ENCODE measurements around the gene EYA3. TPM values are rescaled to one million over a fixed set of nuclear protein-coding genes. Genes with fewer than 3 reads are reported as not detected.

EYA3 gene
- total and polyA plus RNA-seq, 2 of the 8 experiments (the other 6 are each of a cell fraction or from before 2014, with no cell fraction given) = 15.0 to 33.9 TPM

DNA sequence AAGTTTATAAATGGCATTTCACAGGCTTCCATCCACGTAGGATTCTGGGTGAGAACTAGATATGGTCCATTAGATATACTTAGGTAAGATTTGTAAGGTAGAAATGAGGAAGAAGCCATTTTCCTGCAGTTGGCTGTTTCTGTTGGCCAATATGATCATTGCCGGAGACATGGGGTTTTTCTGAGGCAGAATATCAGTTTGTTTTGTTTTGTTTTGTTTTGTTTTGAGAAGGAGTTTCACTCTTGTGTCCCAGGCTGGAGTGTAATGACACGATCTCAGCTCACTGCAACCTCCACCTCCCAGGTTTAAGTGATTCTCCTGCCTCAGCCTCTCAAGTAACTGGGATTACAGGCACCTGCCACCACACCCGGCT, 8.7 kb upstream of the EYA3 start:
- Histone ChIP-seq H3K56ac (replicated peaks; ENCODE audit: insufficient read length, low read depth, low read length) (no peak overlapping the region), H4K5ac (ENCODE audit: insufficient read length, low read depth, low read length) (no peak overlapping the region), H3K36me3 (ENCODE audit: control insufficient read depth in 2 of 4, insufficient read depth in 4 of 4, low read length in 3 of 4) (no peaks in the 10 kb centered on the region), H3K23ac (ENCODE audit: insufficient read length) (no peak overlapping the region), H2AK5ac (ENCODE audit: low read depth, low read length) (no peak overlapping the region), H2BK5ac (ENCODE audit: low read depth, low read length) (no peak overlapping the region), H3K18ac (ENCODE audit: extremely low read depth, low read length) (no peak overlapping the region), H3K14ac (ENCODE audit: insufficient read length) (no peak overlapping the region), H2BK15ac (ENCODE audit: low read length) (no peak overlapping the region), H3K9me3 (ENCODE audit: insufficient read depth in 2 of 2, low read depth in 1 of 2, low read length in 1 of 2) (no peaks in the 10 kb centered on the region), H4K91ac (replicated peaks; ENCODE audit: insufficient read length, low read length) (no peak overlapping the region), H3K4me3 (ENCODE audit: extremely low read depth in 1 of 4, insufficient read depth in 2 of 4, low read depth in 3 of 4, low read length in 4 of 4) (no peak overlapping the region), H2BK20ac (ENCODE audit: low read length) (no peak overlapping the region), H3K23me2 (ENCODE audit: low read depth, low read length) (no peaks in the 10 kb centered on the region), H3K4me1 (replicated peaks in 1 of 4; ENCODE audit: control insufficient read depth in 3 of 4, insufficient read depth in 4 of 4, low read length in 3 of 4) (no peaks in the 10 kb centered on the region), H3K79me1 (ENCODE audit: low read depth, low read length) (no peaks in the 10 kb centered on the region), H3K9ac (replicated peaks in 1 of 4; ENCODE audit: extremely low read depth in 1 of 4, low read depth in 3 of 4, low read length in 3 of 4) (no peak overlapping the region), H4K20me1 (replicated peaks in 1 of 2; ENCODE audit: control insufficient read depth in 1 of 2, insufficient read depth in 2 of 2, low read length in 2 of 2) (no peaks in the 10 kb centered on the region), H3K4me2 (ENCODE audit: insufficient read depth in 1 of 2, low read depth in 2 of 2, low read length in 2 of 2) (no peak overlapping the region), H3K27ac (ENCODE audit: low read depth, low read length) (no peak overlapping the region), H2BK120ac (replicated peaks; ENCODE audit: low read depth, low read length) (no peak overlapping the region), H2AFZ (ENCODE audit: low read length) (peak overlapping the region; percentile 41; the same call in 1 of the 2 replicates), H3K79me2 (ENCODE audit: control insufficient read depth in 1 of 2, insufficient read depth in 2 of 2, low read length in 2 of 2) (no peaks in the 10 kb centered on the region), H4K8ac (ENCODE audit: extremely low read depth, insufficient read depth, low read length) (no peak overlapping the region), H3K27me3 (replicated peaks in 1 of 4; ENCODE audit: control insufficient read depth in 3 of 4, extremely low read depth in 1 of 4, insufficient read depth in 3 of 4, low read length in 3 of 4) (no peaks in the 10 kb centered on the region), H3K4ac (replicated peaks; ENCODE audit: insufficient read length, low read depth, low read length) (no peak overlapping the region), H2BK12ac (ENCODE audit: low read depth, low read length) (no peak overlapping the region)
- ChIA-PET CTCF (ENCODE audit: partially characterized antibody) (no interaction called here), POLR2A (ENCODE audit: partially characterized antibody) (no interaction called here)
- peak in 1 of 2 experiments; percentile 8 for DNase-seq (ENCODE audit: low read depth in 1 of 2, low spot score in 2 of 2)
- WGBS, 2 experiments (ENCODE audit: extremely low coverage in 1 of 2, insufficient coverage in 1 of 2, insufficient read length in 1 of 2, insufficient replicate concordance in 2 of 2, low coverage in 1 of 2, low lambda C conversion rate in 2 of 2, missing lambda C conversion rate in 1 of 2) = 91% methylated on average over 4 of the region's 4 CpGs; no CpG with 5 or more reads in 1 of the 2 experiments
- no peak for FAIRE-seq
- TF ChIP-seq GABPA (IDR thresholded peaks at IDR 0.05; ENCODE audit: borderline replicate concordance, insufficient read depth, low read length) (no peak), SAP30 (IDR thresholded peaks at IDR 0.05; ENCODE audit: insufficient read depth, insufficient replicate concordance, low read length) (no peak), RBBP5 (IDR thresholded peaks at IDR 0.05; ENCODE audit: borderline replicate concordance, low read depth, low read length) (no peak)

Data from H1 (cell line).